Esophagus (tissue), 2 donors: Measurements from ENCODE around the gene SLC26A3. TPM values are rescaled to one million over a fixed set of nuclear protein-coding genes. Genes with fewer than 3 reads are reported as not detected.

Experiments
- H3K27ac ChIP-seq, 2 donors: one replicate each; pipeline ENCODE4 v1.5.1; 2013; ENCODE audit warnings: low read depth in 2 of 2, mild to moderate bottlenecking in 2 of 2, inconsistent platforms in 1 of 2, low read length in 1 of 2, moderate library complexity in 1 of 2
- H3K27me3 ChIP-seq, 2 donors: one replicate each; pipeline ENCODE4 v1.6.1; 2013; ENCODE audit warnings: low read length in 2 of 2, control low read depth in 1 of 2, mild to moderate bottlenecking in 1 of 2; ENCODE audit not compliant: insufficient read depth in 2 of 2, control insufficient read depth in 1 of 2
- H3K36me3 ChIP-seq, 2 donors: one replicate each; pipeline ENCODE4 v1.6.1; 2013; ENCODE audit warnings: low read length in 1 of 2; ENCODE audit not compliant: control insufficient read depth in 2 of 2, insufficient read depth in 2 of 2
- H3K4me1 ChIP-seq, 2 donors: one replicate each; pipeline ENCODE4 v1.6.1; 2013; ENCODE audit warnings: low read length in 1 of 2; ENCODE audit not compliant: control insufficient read depth in 2 of 2, insufficient read depth in 2 of 2
- H3K4me3 ChIP-seq, 2 donors: one replicate each; pipeline ENCODE4 v1.5.1; 2013; ENCODE audit warnings: low read length in 2 of 2, mild to moderate bottlenecking in 2 of 2, low read depth in 1 of 2, moderate library complexity in 1 of 2
- H3K9me3 ChIP-seq, 2 donors: one replicate each; pipeline ENCODE4 v1.6.1; 2013; ENCODE audit warnings: mild to moderate bottlenecking in 2 of 2, low read depth in 1 of 2, low read length in 1 of 2, moderate library complexity in 1 of 2; ENCODE audit not compliant: control insufficient read depth in 2 of 2, insufficient read depth in 1 of 2
- WGBS, 2 donors: extraction: QIAGEN DNeasy Blood & Tissue Kit; methylation state at CpG; one replicate each; pipeline ENCODE4 v1.1.7; 2013; 5-methylcytosine and 5-hydroxymethylcytosine counted together
- polyA plus RNA-seq, 2 donors: library from polyadenylated mRNA; stranded (reverse); fragments of 200-250 nt; gene quantifications; one replicate each; pipeline ENCODE4 v1.2.3, GENCODE V29; 2013
- donor health status: healthy with polysubstance abuse.
- donor health status: Bipolar disorder and iron deficiency.

SLC26A3 gene
- polyA plus RNA-seq, 2 donors, result 0.01 to 0.18 TPM

GRCh38 chr7:107826451-107826850 lies 23.4 kb upstream of the SLC26A3 start:
- WGBS, 2 donors, result 66 to 71% methylated on average over 2 of the region's 2 CpGs
- Histone ChIP-seq H3K9me3 (no peaks in the 10 kb centered on the region), H3K36me3 (no peaks in the 10 kb centered on the region), H3K4me1 (no peaks in the 10 kb centered on the region), H3K27me3 (no peaks in the 10 kb centered on the region), H3K27ac (no peak overlapping the region), H3K4me3 (no peak overlapping the region)

GRCh38 chr7:107824858-107825257 lies 21.8 kb upstream of the SLC26A3 start:
- Histone ChIP-seq H3K4me3 (no peak overlapping the region), H3K4me1 (no peaks in the 10 kb centered on the region), H3K27me3 (no peaks in the 10 kb centered on the region), H3K27ac (no peak overlapping the region), H3K36me3 (no peaks in the 10 kb centered on the region), H3K9me3 (no peaks in the 10 kb centered on the region)
- 76 to 78% methylated on average over 1 of the region's 1 CpG for WGBS, 2 donors

- WGBS, 2 donors, result 54 to 65% methylated on average over 2 of the region's 2 CpGs
- H3K27ac ChIP-seq, result no peak overlapping the region
- no peaks in the 10 kb centered on the region for H3K4me1 ChIP-seq
- H3K9me3 ChIP-seq, result no peaks in the 10 kb centered on the region
- H3K27me3 ChIP-seq, result no peaks in the 10 kb centered on the region
- no peaks in the 10 kb centered on the region for H3K36me3 ChIP-seq
- no peak overlapping the region for H3K4me3 ChIP-seq
Measured at GRCh38 chr7:107818622-107819021, 15.6 kb upstream of the SLC26A3 start.

- 61 to 67% methylated on average over 6 of the region's 6 CpGs for WGBS, 2 donors
- Histone ChIP-seq H3K4me3 (no peak overlapping the region), H3K4me1 (no peaks in the 10 kb centered on the region), H3K27me3 (no peaks in the 10 kb centered on the region), H3K9me3 (no peaks in the 10 kb centered on the region), H3K27ac (no peak overlapping the region), H3K36me3 (no peaks in the 10 kb centered on the region)
Measured at GRCh38 chr7:107816011-107816566, 13.1 kb upstream of the SLC26A3 start.

GRCh38 chr7:107815254-107815882 lies 12.3 kb upstream of the SLC26A3 start:
- Histone ChIP-seq H3K4me3 (no peak overlapping the region), H3K27me3 (no peaks in the 10 kb centered on the region), H3K4me1 (no peaks in the 10 kb centered on the region), H3K9me3 (no peaks in the 10 kb centered on the region), H3K36me3 (no peaks in the 10 kb centered on the region), H3K27ac (no peak overlapping the region)
- 46 to 47% methylated on average over 4 of the region's 4 CpGs for WGBS, 2 donors

GRCh38 chr7:107813524-107813923 lies 10.5 kb upstream of the SLC26A3 start:
- H3K36me3 ChIP-seq, result no peaks in the 10 kb centered on the region
- no peaks in the 10 kb centered on the region for H3K4me1 ChIP-seq
- no peaks in the 10 kb centered on the region for H3K9me3 ChIP-seq
- no peaks in the 10 kb centered on the region for H3K27me3 ChIP-seq
- H3K27ac ChIP-seq, result no peak overlapping the region
- no peak overlapping the region for H3K4me3 ChIP-seq
- 69 to 76% methylated on average over 3 of the region's 3 CpGs for WGBS, 2 donors

- no peaks in the 10 kb centered on the region for H3K9me3 ChIP-seq
- no peaks in the 10 kb centered on the region for H3K27me3 ChIP-seq
- no peak overlapping the region for H3K4me3 ChIP-seq
- no peaks in the 10 kb centered on the region for H3K36me3 ChIP-seq
- no peak overlapping the region for H3K27ac ChIP-seq
- WGBS, 2 donors, result 45 to 73% methylated on average over 5 of the region's 5 CpGs
- no peaks in the 10 kb centered on the region for H3K4me1 ChIP-seq
Measured at GRCh38 chr7:107811934-107812333, 8.9 kb upstream of the SLC26A3 start.

GRCh38 chr7:107810626-107811025 lies 7.6 kb upstream of the SLC26A3 start:
- no peak overlapping the region for H3K27ac ChIP-seq
- H3K4me1 ChIP-seq, result no peaks in the 10 kb centered on the region
- 82 to 89% methylated on average over 3 of the region's 3 CpGs for WGBS, 2 donors
- no peaks in the 10 kb centered on the region for H3K36me3 ChIP-seq
- no peaks in the 10 kb centered on the region for H3K9me3 ChIP-seq
- H3K27me3 ChIP-seq, result no peaks in the 10 kb centered on the region
- H3K4me3 ChIP-seq, result no peak overlapping the region

GRCh38 chr7:107809179-107809578 lies 6.2 kb upstream of the SLC26A3 start:
- H3K27ac ChIP-seq, result no peak overlapping the region
- no peaks in the 10 kb centered on the region for H3K36me3 ChIP-seq
- no peak overlapping the region for H3K4me3 ChIP-seq
- whole genome bisulfite sequencing, 2 donors, result 92 to 96% methylated on average over 4 of the region's 4 CpGs
- no peaks in the 10 kb centered on the region for H3K9me3 ChIP-seq
- no peaks in the 10 kb centered on the region for H3K27me3 ChIP-seq
- no peaks in the 10 kb centered on the region for H3K4me1 ChIP-seq

- Histone ChIP-seq H3K27me3 (peaks cover 0 to 3% of the 10 kb centered on the region in 2 donors), H3K4me3 (no peak overlapping the region), H3K27ac (no peak overlapping the region), H3K36me3 (no peaks in the 10 kb centered on the region), H3K9me3 (no peaks in the 10 kb centered on the region), H3K4me1 (no peaks in the 10 kb centered on the region)
- 32 to 40% methylated on average over 6 of the region's 6 CpGs for WGBS, 2 donors
Measured at GRCh38 chr7:107799647-107800264, 3.3 kb downstream of the SLC26A3 start.
